OCI-M2 (cell line): ENCODE results near the gene AFF3.

Experiments
- DNase-seq: peaks from one replicate; lab custom pipeline; 2025; ENCODE audit not compliant: unreplicated experiment; lab: John Stamatoyannopoulos, UW

The AFF3 gene

GRCh38 chr2:100016756-100017155 lies 125.6 kb downstream of the AFF3 start:
- DNase-seq, result no peak

GRCh38 chr2:100015849-100016248 lies 126.5 kb downstream of the AFF3 start:
- DNase-seq, result no peak

- DNase-seq, result no peak
Observed at GRCh38 chr2:100013892-100014677, 128.3 kb downstream of the AFF3 start.

- DNase-seq, result no peak
Observed at GRCh38 chr2:100012561-100012960, 129.8 kb downstream of the AFF3 start.

GRCh38 chr2:100011272-100011731 lies 131.1 kb downstream of the AFF3 start:
- DNase-seq, result no peak

GRCh38 chr2:100010606-100011005 lies 131.8 kb downstream of the AFF3 start:
- DNase-seq, result no peak

- DNase-seq, result no peak
Observed at GRCh38 chr2:100009743-100010142, 132.6 kb downstream of the AFF3 start.

GRCh38 chr2:100008956-100009355 lies 133.4 kb downstream of the AFF3 start:
- DNase-seq, result no peak

GRCh38 chr2:100006516-100006915 lies 135.9 kb downstream of the AFF3 start:
- no peak for DNase-seq

- DNase-seq, result no peak
Observed at GRCh38 chr2:100004959-100005387, 137.4 kb downstream of the AFF3 start.

GRCh38 chr2:100004348-100004884 lies 138.0 kb downstream of the AFF3 start:
- DNase-seq, result no peak

GRCh38 chr2:100002059-100002458 lies 140.3 kb downstream of the AFF3 start:
- DNase-seq, result no peak

- no peak for DNase-seq
Observed at GRCh38 chr2:100000915-100001707, 141.3 kb downstream of the AFF3 start.

GRCh38 chr2:99998651-99999320 lies 143.6 kb downstream of the AFF3 start:
- DNase-seq, result no peak

- DNase-seq, result no peak
Observed at GRCh38 chr2:99989905-99990304, 152.5 kb downstream of the AFF3 start.

GRCh38 chr2:99988599-99988998 lies 153.8 kb downstream of the AFF3 start:
- DNase-seq, result no peak

GRCh38 chr2:99987160-99987559 lies 155.2 kb downstream of the AFF3 start:
- no peak for DNase-seq

GRCh38 chr2:99984799-99985515 lies 157.4 kb downstream of the AFF3 start:
- no peak for DNase-seq

- DNase-seq, result no peak
Observed at GRCh38 chr2:99982744-99983143, 159.6 kb downstream of the AFF3 start.

- DNase-seq, result no peak
Observed at GRCh38 chr2:99981840-99982239, 160.6 kb downstream of the AFF3 start.

- no peak for DNase-seq
Observed at GRCh38 chr2:99980176-99980575, 162.2 kb downstream of the AFF3 start.
